NCI-H1092 treated with DMSO at 0.1 percent for 48 hours (cell line): ENCODE results near the gene CUL3.
"Not testable (repeated sequence)": the region's sequence is repeated elsewhere in the genome, so short reads cannot be mapped to it uniquely, and the experiment has no call there.

Source experiments
- DNase-seq: peaks from one replicate; lab custom pipeline; 2025; lab: John Stamatoyannopoulos, UW

Gene CUL3

DNA sequence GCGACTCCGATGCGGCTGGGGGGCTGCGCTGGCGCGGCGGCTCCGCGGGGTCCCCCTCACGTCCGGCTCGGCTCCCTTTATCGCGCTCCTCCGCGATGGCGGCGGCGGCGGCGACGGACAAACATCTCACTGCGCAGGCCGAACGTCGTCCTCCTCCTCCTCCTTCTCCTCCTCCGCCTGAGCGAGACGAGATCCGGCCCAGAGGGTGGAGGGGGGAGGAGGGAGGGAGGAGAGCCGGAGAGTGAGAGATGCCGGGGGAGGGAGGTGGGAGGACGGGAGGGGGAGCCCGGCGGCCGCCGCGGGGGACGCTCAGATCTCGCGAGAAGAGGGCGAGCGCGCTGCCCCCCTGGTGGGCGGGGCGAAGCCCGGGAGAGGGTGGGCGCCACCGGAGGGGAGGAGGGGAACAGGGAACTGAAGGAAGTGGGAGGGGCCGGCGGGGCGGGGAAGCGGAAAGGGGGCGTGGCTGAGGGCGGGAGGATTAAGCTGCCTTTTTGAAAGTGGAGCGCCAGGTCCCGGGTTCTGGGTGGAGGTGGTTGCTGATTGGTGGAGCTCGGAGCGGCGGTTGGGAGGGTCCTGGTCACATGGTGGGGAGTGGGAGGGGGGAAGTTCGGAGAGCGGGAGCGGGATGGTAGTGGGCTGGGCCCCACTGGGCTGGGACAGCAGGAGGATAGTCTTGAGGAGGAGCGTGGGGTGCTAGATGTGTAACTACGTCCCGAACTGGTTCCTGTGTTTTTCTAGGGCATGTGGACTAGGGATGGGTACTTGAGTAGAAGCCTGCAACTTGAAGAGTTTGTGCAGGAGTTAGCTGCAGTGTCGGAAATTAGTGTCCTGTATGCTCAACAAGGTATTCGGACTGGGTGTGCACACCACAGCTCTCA, at the start of gene CUL3:
Gene CUL3 (minus strand): TSS at position 153 of the 878 bp plus-strand sequence. CDS start 354 bp downstream, outside the sequence.
- DNase-seq: peak; percentile 96

DNA sequence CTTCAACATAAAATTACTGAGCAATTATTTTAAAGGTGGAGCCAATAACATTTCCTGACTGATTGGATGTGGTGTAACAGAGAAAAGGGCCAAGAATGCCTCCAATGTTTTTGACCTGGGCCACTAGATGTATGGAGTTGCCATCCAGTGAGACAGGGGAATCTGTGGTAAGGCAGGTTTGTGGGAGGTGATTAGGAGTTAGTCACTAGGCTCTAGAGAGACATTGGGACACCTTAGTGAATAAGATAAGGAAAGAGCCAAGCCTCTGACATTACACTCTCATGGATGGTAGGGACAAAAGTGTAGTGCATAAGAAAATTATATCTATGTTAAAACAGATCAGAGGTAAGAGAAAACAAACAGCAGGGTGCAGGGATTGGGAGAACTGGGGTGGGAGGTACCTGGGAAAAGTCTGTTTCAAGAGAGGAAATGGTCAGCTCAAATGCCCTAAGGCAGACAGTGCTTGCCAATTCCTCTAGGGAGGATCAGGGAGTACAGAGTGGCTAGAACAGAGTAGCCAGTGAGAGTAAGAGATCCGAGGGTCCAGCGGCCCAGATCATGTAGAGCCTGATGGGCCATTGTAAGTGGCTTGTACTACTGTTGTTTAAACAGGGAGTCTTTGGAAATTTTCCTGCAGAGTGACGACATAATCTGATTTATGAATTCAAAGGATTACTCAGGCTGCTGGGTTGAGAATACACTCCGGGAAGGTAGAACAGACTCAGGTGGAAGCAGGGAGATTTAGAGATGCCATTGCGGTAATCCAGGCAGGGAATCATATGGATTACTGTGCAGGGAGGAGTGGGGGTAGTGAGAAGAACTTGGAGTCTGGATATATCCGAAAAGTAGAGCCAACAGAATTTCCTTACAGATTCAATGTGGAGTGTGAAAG, 45.7 kb upstream of the CUL3 start:
- DNase-seq: no peak

DNA sequence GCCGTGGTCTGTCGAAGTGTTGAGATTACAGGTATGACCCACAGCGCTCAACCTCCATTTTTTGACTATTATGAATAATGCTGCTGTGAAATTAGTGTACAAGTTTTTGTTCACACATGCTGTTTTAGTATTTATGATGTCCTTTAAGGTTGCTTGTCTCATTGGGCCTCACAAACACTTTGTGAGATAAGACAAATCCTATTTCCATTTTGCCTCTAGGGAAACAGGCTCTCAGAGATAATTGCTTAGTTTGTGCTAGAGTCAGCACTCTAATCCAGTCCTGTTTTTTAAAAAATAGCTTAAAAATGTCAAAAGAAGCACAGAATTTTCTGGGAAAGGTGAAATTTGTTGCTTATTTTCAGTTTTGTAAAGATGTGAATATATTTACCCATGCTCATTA, 43.3 kb upstream of the CUL3 start:
- no peak for DNase-seq

DNA sequence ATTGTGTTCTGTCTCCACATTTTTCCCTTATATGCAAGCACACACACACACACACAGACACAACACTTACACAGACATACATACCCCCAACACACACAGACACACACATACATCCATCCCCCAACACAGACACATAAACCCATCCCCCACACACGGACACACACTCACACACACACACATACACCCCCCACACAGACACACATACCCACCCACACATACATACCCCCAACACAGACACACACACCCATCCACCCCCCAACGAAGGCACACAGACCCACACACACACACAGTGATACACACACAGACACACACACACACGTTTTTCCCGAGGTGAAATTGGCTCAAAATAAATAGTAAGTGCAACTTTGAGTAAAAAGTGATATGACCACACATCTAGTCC, 41.6 kb upstream of the CUL3 start:
- no peak for DNase-seq

DNA sequence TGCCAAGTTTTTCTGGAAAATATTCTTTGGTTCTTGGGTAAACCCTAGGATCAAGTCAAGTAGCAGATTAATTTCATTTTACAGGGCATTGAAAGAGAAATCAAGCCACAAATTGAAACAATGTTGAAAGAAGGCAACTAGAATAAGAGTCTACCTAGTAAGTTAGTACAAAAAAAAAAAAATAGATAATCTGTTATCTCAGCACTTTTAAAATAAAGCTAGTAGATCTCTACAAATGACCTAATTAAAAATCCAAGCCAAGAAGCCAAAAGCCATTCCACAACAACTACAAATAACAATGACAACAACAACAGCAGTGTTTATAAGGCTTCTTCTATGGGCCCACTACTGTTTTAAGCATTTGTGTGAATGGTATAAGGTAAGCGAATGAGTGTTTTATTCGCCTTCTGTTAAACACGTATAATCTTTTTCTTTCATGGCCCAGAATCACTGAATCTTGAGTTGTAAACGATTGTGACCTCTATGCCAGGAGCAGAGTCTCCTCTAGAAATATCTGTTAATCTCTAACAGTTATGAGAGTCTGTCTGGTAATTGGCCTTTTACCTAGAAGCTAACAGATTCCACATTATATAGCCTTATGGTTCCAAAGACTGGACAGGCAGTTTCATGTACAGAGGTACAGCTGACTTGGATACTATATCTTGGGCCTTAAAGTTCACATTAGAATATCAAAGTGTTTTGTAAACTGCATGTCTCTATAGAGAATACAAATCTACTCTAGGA, 28.6 kb upstream of the CUL3 start:
- no peak for DNase-seq

DNA sequence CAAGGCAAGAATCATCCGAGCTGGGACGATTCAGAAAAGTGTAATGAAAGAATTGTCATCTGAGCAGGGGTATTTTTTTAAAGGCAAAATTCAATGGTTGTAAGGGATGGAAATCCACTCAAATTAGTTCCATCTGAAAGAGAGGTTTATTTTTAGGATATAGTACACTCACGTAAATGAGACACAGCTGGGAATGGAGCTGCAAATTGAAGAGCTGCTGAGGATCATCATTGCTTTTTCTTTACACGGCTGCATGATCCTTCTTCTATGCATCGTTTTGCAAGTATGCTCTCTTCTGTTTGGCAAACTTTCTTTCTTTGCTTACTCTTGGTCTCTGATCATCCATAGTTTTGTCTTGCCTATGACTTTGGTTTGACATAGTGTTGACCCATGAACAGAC, 27.4 kb upstream of the CUL3 start:
- DNase-seq: no peak

DNA sequence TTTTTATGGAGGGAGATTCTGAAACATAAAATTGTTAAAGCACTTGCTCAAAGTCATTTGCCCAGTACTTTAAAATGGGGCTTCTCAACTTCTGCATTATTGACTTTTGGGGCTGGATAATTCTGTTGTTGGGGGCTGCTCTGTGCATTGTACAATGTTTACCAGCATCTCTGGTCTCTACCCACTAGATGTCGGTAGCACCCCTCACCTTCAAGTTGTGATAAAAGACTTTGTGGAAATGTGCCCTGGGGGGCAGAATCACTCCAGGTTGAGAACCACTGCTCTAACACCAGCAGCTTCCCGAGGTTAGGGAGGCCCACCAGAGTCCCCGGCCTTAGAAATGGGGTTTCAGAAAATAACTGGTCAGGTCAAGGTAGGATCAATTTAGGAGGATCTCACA, 26.8 kb upstream of the CUL3 start:
- no peak for DNase-seq

DNA sequence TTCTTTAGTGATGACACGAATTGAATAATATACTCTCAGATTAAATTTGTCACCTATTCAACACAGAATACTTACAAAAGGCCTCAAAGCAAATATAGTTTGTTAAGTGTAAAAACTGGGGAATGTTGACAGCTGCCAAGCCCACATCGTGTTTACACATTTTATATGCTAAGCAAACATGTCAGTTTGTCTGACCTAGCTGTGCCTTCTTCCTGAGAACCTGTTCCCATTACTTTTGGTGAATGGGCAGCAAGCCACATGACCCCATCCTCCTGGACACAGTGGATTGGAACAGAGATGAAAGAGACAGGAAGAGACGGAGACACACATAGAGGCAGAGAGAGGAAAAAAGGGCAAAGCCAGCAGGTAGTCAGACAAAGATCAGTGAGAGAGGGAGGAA, 22.9 kb upstream of the CUL3 start:
- peak; percentile 32 for DNase-seq

DNA sequence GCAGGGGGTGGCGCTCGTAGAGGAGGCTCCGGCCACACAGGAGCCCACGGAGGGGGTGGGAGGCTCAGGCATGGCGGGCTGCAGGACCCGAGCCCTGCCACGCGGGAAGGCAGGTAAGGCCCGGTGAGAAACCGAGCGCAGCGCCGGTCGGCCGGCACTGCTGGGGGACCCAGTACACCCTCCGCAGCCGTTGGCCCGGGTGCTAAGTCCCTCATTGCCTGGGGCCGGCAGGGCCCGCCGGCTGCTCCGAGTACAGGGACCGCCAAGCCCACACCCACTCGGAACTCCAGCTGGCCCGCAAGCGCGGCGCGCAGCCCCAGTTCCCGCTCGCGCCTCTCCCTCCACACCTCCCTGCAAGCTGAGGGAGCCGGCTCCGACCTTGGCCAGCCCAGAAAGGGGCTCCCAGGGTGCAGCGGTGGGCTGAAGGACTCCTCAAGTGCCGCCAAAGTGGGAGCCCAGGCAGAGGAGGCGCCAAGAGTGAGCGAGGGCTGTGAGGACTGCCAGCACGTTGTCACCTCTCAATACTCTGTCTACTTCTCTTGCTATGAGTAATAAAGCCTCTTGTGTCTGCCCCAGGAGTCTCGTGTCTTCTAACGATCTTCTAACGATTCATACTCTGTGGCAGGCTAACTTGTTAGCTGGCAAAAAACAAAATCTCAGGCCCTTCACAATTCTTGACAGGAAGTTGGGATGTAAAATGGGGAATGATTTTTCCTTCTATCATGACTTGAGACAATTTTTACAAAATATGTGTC, 18.8 kb upstream of the CUL3 start:
- DNase-seq: not testable (repeated sequence)

DNA sequence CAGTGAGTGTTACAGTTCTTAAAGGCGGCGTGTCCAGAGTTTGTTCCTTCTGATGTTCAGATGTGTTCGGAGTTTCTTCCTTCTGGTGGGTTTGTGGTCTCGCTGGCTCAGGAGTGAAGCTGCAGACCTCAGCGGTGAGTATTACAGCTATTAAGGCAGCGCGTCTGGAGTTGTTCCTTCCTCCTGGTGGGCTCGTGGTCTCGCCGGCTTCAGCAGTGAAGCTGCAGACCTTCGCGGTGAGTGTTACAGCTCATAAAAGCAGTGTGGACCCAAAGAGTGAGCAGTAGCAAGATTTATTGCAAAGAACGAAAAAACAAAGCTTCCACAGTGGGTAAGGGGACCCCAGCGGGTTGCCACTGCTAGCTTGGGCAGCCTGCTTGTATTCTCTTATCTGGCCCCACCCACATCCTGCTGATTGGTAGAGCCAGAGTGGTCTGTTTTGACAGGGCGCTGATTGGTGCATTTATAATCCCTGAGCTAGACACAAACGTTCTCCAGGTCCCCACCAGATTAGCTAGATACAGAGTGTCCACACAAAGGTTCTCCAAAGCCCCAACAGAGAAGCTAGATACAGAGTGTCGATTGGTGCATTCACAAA, 17.7 kb upstream of the CUL3 start:
- not testable (repeated sequence) for DNase-seq

DNA sequence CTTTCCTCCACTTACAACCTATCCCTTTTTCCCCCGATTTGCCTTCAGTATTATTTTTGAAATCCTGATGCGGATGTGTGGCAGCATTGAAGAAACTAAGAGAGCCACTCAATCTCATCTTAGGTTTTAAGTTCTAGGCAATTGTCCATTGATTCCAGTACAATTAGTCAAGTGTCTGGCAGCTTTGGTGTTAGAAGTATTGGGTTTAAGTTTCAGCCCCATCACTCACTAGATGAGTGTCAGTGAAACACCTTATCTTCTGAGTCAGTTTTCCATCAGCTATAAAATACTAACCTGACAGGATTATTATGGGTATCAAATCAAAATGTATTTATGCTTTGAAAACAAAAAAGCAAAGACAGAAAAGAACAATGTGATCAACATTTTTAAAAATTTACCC, 16.8 kb upstream of the CUL3 start:
- DNase-seq: no peak

DNA sequence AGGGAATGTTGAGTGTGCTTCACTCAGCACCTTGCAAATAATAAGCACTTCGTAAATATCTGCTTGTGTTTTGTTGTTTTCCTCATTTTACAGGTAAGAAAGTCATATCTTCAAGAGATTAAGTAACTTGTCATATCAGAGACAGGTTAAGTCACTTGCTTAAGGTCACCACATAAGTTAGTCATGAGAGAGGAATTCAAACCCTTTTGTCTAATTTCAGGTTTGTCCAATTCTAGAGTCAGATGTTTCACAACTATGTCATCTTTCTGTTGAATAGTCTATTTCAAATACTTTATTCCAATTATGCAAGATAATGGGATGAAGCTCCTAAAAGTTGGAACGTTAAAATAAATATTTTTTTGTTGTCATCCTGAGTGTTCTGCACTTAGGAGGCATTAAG, 13.5 kb upstream of the CUL3 start:
- no peak for DNase-seq

DNA sequence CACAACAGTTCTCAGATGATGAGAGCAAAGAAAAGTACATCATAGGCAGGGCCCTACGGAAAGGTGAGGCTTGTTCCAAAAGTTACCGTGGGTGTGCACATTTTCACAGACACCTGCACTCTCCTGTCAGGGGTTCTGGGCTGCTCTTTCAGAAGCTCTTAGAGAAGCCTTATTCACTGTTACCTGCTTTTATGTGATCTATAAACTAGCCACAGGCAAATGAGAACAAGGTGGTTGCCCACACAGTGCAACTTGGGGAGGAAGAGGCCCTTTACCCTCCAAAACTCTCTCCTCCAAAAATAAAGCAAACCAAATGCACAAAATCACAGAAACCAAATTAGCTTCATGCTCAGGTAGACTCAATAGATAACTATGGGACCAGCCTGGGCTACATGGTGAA, 11.1 kb upstream of the CUL3 start:
- DNase-seq: no peak

DNA sequence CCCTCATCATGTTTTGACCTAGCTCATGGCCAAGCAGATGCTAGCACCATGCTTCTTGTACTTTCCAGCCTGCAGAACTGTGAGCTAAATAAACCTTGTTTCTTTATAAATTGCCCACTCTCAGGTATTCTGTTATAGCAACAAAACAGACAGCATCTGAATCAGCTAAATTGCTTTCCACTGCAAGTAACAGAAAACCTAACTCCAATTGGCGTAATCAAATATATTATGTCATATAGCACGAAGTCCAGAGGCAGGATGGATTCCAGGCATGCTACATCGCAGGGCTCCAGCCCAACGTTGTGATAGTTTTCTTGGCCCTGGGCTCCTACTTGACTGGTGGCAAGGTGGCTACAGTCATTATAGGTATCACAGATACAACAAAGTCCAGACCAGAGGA, 10.4 kb upstream of the CUL3 start:
- no peak for DNase-seq

DNA sequence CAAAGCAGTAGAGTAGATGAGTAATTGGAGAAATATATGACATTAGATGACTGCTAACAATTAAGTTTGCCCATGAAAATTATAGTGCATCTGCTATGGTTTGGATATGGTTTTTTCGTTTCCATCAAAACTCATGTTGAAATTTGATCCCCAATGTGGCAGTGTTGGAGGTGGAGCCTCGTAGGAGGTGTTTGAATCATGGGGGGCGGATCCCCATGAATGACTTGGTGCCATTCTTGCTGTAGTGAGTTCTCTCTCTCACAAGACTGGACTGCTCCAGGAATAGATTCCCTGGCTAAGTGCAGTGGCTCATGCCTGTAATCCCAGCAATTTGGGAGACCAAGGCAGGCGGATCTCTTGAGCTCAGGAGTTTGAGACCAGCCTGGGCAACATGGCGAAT, 9.7 kb upstream of the CUL3 start:
- DNase-seq: no peak

DNA sequence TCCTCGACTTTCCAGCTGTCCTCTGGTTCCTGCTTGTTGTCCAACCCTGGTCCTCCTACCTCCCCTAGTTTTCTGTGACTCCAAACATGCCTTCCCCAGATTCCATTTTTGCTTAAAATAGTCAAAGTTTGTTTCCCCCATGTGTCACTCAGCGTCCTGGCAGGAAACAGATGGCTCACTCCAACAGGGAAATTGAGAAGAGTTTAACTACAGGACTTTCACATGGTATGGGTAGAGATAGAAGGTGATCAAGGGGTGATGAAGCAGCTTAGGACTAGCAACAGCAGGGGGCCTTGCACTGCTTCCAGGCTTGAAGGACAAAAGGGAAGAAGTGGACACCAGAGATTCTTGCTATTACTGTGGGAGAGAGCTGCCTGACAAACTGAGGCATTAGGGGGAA, 6.1 kb upstream of the CUL3 start:
- DNase-seq: no peak

DNA sequence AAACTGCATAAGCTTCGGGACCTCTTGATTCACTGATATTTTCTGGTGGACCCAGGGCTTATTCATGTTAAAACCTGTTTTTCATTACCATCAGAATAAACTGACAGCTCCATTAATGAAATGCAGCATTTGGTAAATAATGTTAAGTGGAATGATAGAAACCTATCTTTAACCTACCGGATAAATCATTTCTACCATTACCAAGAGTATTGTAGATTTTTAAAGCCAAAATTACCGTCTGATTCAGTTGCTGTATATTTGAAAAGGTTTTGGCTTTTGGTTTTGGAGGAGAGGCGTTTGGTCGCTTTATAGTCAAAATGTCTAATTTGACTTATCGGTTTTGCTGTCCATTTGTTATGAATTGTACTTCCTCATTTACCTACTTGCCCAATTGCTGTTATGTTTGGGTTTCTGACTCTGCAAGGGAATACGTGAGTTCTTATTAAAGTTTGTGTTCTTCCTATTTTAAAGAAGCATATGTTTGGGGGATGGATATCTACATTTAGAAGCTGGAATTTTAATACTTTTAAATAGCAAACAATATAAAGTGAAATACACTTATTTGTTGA, 1.0 kb upstream of the CUL3 start:
- no peak for DNase-seq

DNA sequence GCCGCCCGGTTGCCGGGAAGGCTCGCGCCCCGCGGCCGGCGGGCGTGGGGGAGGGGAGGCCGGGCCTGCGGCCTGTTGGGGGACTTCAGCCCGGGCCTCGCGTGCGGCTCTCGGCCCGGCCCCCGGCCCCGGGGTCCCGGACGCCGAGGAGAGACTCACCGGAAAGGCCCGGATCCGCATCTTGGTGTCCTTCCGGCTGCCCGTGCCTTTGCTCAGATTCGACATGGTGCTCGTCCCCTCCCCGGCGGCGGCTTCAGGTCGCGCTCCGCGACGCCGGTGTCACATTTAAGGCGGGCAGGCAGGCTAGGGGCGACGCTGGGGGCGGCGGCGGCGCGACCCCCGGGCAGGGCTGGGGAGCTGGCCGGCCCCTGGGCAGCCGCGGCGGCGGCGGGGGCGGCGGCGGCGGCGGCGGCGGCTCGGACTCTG, 365 bp downstream of the CUL3 start:
- DNase-seq: peak; percentile 6

DNA sequence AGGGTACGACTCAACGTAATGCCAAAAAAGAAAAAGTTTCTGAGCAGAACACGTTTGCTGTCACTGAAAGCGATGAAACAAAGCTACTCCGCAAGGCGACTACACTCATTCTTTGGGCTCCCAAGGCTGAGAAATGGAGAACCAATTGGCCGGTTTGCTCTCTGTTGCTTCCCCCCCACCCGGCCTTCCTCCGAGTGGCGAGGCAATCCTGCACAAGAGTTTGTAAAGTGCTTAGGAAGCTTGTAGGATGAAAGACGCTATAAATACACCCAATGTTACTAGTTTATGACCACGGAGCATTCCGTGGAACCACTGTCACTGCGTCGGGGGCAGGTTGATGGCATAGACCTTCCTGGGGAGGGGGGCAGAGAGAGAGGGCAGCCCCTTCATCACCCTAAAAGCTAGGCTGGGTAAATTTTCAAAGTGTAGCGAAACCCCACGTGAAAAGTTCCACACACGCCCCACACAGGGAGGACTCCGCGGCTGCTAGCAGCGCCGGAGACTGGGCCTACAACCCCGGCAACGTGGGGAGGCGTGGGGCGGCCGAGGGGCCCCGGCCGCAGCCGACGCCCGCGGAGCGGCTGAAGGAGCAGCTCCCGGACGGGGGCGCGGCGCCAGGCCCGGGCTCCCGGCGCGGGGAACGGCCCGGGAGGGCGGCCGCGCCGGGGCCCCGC, 915 bp downstream of the CUL3 start:
- no peak for DNase-seq

DNA sequence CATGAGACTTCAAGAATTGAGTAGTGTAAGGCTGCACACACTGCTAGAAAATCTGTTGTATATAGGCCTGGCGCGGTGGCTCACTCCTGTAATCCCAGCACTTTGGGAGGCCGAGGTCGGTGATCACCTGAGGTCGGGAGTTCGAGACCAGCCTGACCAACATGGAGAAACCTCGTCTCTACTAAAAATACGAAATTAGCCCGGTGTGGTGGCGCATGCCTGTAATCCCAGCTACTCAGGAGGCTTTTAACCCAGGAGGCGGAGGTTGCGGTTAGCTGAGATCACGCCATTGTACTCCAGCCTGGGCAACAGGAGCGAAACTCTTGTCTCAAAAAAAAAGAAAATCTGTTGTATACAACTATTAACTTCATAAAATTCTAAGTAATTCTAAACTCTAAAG, 2.1 kb downstream of the CUL3 start:
- DNase-seq: not testable (repeated sequence)
